Measurements from ENCODE around the gene ECSCR.

ECSCR gene

GRCh38 chr5:139438707-139439012, 23.9 kb downstream of the ECSCR start:
- DNase-seq (ENCODE audit: low read depth) = no peak
- H3K4me3 ChIP-seq (ENCODE audit: low read depth, low read length) = peak overlapping the region; percentile 66
- no peak for TF ChIP-seq CTCF (IDR thresholded peaks at IDR 0.05; ENCODE audit: insufficient read depth, low read depth, low read length, missing control alignments)

- H3K4me3 ChIP-seq (ENCODE audit: low read depth, low read length) = no peak overlapping the region
- no peak for TF ChIP-seq CTCF (IDR thresholded peaks at IDR 0.05; ENCODE audit: insufficient read depth, low read depth, low read length, missing control alignments)
- no peak for DNase-seq (ENCODE audit: low read depth)
Observed at GRCh38 chr5:139435676-139436075, 26.9 kb downstream of the ECSCR start.

GRCh38 chr5:139431706-139432105, 30.8 kb downstream of the ECSCR start:
- TF ChIP-seq CTCF (IDR thresholded peaks at IDR 0.05; ENCODE audit: insufficient read depth, low read depth, low read length, missing control alignments) = no peak
- DNase-seq (ENCODE audit: low read depth) = no peak

DNA sequence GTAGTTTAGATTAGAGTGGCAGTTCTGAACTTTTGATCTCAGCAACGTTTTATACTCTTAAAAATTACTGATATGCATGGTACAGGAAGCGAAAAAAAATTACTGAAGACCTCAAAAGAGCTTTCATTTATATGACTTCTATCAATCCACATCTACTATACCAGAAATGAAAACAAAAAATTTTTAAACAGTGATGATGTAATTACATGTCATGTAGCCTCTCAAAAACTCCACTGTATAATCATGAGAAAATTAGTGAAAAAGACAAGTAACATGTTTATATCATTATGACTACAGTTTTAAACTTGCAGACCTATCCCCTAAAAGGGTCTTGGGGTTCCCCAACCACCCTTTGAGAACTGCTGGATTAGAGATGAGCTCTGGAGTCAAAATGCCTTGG, 32.5 kb downstream of the ECSCR start:
- H3K4me3 ChIP-seq (ENCODE audit: low read depth, low read length) = no peak overlapping the region
- DNase-seq (ENCODE audit: low read depth) = no peak
- no peak for TF ChIP-seq CTCF (IDR thresholded peaks at IDR 0.05; ENCODE audit: insufficient read depth, low read depth, low read length, missing control alignments)

More at GRCh38 chr5:139431706-139432105, 30.8 kb downstream of the ECSCR start:
- no peak overlapping the region for H3K4me3 ChIP-seq (ENCODE audit: low read depth, low read length)

GRCh38 chr5:139426203-139426885, 36.2 kb downstream of the ECSCR start:
- no peak for DNase-seq (ENCODE audit: low read depth)
- TF ChIP-seq CTCF (IDR thresholded peaks at IDR 0.05; ENCODE audit: insufficient read depth, low read depth, low read length, missing control alignments) = no peak
- no peak overlapping the region for H3K4me3 ChIP-seq (ENCODE audit: low read depth, low read length)

DNA sequence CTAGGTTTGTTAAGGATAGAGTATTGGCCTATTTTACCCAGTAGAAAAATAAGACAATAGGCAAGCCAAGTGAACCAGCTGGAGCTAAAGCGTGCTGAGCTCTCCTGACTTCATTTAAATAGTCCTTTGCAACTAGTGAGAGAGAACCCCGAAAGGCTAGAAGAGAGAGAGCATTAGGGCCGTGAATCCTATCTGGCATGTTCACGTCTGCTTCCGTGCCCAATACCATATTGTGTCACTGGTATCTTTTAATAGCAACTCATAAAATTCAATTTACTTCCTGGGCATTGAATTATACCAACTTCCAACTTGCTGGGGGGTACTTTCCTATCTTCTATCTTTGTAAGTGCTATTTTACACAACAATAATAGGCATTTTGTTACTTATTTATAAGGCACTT, 37.0 kb downstream of the ECSCR start:
- H3K4me3 ChIP-seq (ENCODE audit: low read depth, low read length) = no peak overlapping the region
- no peak for TF ChIP-seq CTCF (IDR thresholded peaks at IDR 0.05; ENCODE audit: insufficient read depth, low read depth, low read length, missing control alignments)
- DNase-seq (ENCODE audit: low read depth) = no peak

GRCh38 chr5:139422307-139422893, 40.1 kb downstream of the ECSCR start:
- peak; percentile 84 for TF ChIP-seq CTCF (IDR thresholded peaks at IDR 0.05; ENCODE audit: insufficient read depth, low read depth, low read length, missing control alignments)
- DNase-seq (ENCODE audit: low read depth) = peak; percentile 85
- no peak overlapping the region for H3K4me3 ChIP-seq (ENCODE audit: low read depth, low read length)
